ENCODE measurements around the gene MPP2.

GRCh38 chr17:43861960-43862359 is 45.4 kb downstream of the MPP2 start:
- TF ChIP-seq CTCF (IDR thresholded peaks at IDR 0.05; ENCODE audit: low read depth, low read length) = no peak
- TF ChIP-seq EZH2phosphoT487 (IDR thresholded peaks at IDR 0.05; ENCODE audit: low read depth) = no peak

Measured in OCI-LY3 (cell line).